Hippocampal formation (tissue), 2 donors: ENCODE results near the gene CDHR4.
"Not testable (repeated sequence)": the region's sequence is repeated elsewhere in the genome, so short reads cannot be mapped to it uniquely, and the experiment has no call there.

Experiments
- DNase-seq, 2 donors: peaks; one replicate each; lab custom pipeline; 2025; lab: John Stamatoyannopoulos, UW

CDHR4 gene, protein sequence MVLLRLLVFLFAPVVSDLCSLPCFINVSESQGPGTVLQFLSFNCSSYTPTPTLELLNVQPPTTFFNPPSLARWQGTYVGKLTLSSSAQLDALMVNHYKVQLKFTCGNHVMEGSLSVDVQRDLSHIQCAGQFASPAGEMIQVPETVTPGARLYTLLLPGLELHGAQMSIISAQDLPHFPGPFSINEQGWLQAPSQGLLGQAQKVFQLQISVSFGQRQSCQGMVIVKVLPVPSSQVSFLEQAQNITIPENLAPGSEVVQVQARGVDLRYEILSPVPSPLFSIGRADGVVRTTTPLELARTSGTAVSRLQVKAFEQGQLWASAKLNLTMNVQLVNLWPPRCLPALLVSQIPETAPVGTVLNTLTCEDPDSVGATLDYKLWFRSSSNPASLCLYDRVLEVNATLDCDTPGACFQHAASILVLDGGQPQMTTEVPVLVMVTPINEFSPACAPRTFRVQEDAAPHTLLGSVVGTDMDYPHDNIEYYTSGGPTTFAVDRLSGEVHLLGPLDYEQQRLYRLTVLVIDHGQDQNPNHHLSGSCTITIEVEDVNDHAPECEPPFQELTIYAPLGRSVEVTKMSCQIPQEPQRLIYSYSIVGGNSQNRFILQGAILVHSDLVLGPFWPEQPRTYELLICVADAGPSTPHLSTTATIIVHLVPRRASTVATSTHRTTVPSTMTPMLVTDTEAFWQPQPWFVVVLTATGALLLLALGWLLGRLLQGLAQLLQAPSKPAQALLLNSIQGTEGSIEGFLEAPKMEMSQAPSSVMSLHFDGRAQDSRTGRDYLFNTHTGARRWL

DNA sequence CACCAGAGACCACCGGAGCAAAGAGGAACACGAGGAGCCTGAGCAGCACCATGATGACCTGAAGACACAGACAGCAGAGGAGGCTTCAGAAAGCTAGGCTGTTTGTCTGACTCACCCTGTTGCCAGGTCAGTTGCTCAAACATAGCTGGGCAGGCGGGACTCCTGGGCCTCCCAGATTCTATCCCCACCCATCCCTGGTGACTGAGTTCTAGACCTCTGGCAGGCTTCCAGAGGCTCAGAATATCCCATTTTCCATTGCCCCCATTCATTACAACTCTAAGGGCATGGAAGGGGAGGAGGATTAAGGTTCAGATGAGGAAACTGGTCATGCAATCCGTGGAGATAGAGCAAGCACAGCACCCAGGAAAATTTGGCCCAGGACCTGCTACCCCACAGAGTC lies at the start of gene CDHR4:
TSS of gene CDHR4 (minus strand) at position 113 of the 400 bp plus-strand sequence. CDS start at position 52, 61 bp downstream.
- no peak for DNase-seq

GRCh38 chr3:49845694-49846093 lies 46.0 kb upstream of the CDHR4 start:
- no peak for DNase-seq

GRCh38 chr3:49844464-49845183 lies 45.0 kb upstream of the CDHR4 start:
- DNase-seq, result no peak

DNA sequence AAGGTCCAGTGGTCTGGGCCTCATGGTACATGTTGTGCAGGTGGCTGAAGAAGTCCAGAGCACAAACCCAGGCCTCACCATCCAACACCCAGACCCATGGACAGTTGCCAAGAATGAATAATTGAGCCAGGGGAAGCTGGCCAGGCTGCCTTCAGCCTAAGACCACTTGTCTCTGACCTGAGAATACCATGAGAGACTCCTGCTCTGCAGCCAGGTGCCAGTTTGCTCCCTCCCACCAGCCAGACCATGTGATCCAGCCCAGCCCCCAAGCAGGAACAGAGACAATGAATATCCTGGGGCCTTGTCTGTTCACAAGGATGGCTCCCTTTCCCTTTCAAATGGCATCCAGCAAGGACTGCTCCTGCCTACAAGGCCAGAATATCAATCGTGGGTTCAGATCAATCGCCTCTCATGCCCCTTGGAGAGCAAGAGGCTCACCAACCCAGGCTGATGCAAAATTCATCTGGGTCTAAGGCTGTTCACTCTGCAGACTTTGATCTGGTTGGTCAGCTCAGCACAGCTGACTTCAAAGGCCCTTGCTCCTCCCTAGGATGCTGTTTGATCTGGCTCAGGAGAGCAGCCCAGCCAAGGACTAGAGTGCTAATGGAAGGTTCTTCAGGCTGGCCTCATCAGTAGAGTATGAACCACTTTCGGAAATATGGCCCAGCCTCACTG lies 43.3 kb upstream of the CDHR4 start:
- DNase-seq, result no peak

GRCh38 chr3:49841806-49842205 lies 42.1 kb upstream of the CDHR4 start:
- peak in 1 of 2 donors; percentile 49 for DNase-seq

GRCh38 chr3:49841126-49841696 lies 41.5 kb upstream of the CDHR4 start:
- DNase-seq, result no peak

DNA sequence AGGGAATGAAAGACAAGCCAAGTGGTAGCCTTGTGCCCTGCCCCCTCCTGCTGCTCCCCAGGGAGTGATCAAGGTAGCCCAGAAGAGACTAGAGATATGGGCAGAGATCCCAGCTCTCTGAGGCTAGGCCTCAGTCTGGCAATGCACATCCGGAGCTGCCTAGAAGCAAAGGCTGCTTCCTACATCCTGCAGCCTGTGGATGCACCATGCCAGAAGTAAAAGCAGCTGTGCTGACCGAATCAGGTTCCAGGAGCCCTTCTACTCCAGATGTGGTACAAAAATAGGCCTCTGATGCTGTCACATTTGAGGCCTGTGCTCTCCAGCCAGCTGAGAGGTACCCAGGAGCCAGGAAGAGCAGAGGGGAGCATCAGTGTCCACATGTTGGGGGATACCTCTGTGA lies 40.7 kb upstream of the CDHR4 start:
- DNase-seq, result no peak

DNA sequence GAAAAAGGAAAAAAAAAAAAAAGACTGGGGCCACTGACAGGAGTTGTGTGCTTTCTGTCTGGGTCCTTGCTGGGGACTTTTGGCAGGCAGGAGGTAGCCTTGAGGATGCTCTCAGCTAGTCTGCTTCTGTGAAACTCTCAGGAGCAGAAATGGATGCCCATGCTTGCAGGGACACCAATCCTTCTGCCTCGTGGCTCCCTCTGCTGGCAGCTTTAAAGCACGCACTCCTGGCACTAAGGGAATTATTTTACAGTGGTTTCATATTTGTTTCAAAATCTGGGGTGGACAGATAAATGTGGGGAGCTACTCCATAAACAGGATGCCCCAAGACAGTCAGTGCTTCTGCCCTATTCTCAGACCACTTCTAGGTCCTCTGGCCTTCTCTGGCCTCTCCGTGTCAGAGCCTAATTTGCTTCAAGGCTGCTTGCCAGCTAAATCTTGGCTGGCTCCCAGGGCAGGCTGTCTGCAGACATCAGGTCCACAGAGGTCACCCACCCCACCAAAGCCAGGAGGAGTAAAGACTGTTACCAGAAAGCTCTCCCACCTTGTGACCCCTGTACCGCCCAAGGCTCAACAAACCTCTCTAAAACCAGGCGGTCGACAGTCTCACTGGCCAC lies 39.6 kb upstream of the CDHR4 start:
- DNase-seq, result peak; percentile 51 to 65

DNA sequence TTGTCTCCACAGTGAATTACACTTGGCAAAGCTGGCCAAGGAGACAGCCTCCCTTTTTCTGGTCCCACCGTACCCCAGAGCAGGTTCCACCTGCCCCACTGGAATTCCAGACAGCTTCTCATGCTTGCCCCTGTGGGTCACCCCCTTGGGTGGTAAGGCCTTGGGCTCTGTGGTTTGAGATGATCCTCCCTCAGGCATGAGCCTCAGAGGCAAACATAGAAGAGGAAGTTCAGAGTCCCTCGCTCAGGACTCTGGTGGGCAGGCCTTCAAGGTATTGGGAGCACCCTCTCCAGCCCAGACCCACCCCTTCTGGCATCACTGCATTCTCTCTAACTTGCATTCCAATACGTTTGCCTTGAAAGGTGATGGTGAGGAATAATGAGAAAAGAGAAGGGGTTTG lies 31.7 kb upstream of the CDHR4 start:
- DNase-seq, result no peak

DNA sequence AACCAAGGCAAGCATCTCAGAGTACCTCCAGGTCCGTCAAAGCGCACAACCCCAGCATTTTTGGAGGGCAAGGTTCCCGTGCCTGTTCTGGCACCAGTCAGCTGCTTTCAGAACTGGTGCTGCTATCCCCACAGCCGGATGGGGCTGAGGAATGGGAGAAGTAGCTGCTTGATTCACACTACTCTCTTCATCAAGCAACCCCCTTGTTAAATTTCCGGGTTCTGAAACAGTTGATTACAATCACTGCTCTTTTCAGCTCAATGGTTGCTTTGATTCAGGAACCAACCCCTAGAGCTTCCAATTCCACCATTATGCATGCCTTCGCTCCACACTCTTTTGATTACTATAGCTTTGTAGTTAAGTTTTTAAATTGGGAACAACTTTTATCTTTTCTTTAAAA lies 26.3 kb upstream of the CDHR4 start:
- no peak for DNase-seq

GRCh38 chr3:49823131-49823530 lies 23.5 kb upstream of the CDHR4 start:
- not testable (repeated sequence) for DNase-seq

- DNase-seq, result peak in 1 of 2 donors; percentile 60
Measured at GRCh38 chr3:49813497-49814174, 14.0 kb upstream of the CDHR4 start, which contains the start of gene UBA7. UBA7 (minus strand) TSS chr3:49813953; CDS start chr3:49813787, 166 bp downstream.

- no peak for DNase-seq
Measured at GRCh38 chr3:49812916-49813496, 13.3 kb upstream of the CDHR4 start.

- no peak for DNase-seq
Measured at GRCh38 chr3:49807431-49808114, 7.9 kb upstream of the CDHR4 start.

- no peak for DNase-seq
Measured at GRCh38 chr3:49806850-49807249, 7.2 kb upstream of the CDHR4 start.

GRCh38 chr3:49805897-49806701 lies 6.4 kb upstream of the CDHR4 start:
- DNase-seq, result peak in 1 of 2 donors; percentile 33

DNA sequence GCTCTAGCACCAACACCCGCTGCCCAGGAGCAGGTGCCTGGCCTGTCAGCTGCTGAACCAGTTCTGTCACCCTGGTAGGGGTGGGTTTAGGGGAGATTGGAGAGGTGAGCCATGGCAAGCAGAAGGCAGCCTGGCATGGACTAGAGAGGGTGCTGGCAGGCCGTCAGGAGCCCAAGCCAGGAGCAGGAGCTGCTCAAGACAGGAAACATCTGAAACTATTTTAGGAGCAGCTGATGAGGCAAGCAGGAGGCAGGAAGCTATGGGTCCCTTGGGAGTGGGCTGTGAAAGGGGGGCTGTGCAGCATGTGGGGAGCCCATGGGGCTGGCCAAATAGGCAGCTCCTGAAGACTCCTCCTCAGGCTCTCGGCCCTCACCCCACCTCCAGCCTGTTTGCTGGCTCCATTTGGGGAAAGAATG lies 5.7 kb upstream of the CDHR4 start:
- peak in 1 of 2 donors; percentile 39 for DNase-seq
